Stimulated activated CD8-positive, alpha-beta memory T cell treated with anti-CD3 and anti-CD28 coated beads, Interleukin-4, amount 100 ng/mL, for 1 hour (primary cell): Measurements from ENCODE around the gene ADPRHL1.

Experiments used
- DNase-seq, 2 donors: peaks; one replicate each; pipeline ENCODE4 v3.0.0-alpha.2; 2020; ENCODE audit warnings: low read depth in 2 of 2, low spot score in 1 of 2

The ADPRHL1 gene

GRCh38 chr13:113351514-113352026 lies 101.7 kb downstream of the ADPRHL1 start:
- no peak for DNase-seq

GRCh38 chr13:113350938-113351335 lies 102.4 kb downstream of the ADPRHL1 start:
- no peak for DNase-seq

- DNase-seq = no peak
These were observed 103.0 kb downstream of the ADPRHL1 start for GRCh38 chr13:113350065-113350937.
